ENCODE results near the gene SPECC1. TPM values are rescaled to one million over a fixed set of nuclear protein-coding genes. Genes with fewer than 3 reads are reported as not detected.

Gene SPECC1
- total and polyA plus RNA-seq, 10 of the 15 experiments (the other 5 are each of a cell fraction or from before 2014, with no cell fraction given), result 6.4 to 40.6 (median 23.9) TPM

DNA sequence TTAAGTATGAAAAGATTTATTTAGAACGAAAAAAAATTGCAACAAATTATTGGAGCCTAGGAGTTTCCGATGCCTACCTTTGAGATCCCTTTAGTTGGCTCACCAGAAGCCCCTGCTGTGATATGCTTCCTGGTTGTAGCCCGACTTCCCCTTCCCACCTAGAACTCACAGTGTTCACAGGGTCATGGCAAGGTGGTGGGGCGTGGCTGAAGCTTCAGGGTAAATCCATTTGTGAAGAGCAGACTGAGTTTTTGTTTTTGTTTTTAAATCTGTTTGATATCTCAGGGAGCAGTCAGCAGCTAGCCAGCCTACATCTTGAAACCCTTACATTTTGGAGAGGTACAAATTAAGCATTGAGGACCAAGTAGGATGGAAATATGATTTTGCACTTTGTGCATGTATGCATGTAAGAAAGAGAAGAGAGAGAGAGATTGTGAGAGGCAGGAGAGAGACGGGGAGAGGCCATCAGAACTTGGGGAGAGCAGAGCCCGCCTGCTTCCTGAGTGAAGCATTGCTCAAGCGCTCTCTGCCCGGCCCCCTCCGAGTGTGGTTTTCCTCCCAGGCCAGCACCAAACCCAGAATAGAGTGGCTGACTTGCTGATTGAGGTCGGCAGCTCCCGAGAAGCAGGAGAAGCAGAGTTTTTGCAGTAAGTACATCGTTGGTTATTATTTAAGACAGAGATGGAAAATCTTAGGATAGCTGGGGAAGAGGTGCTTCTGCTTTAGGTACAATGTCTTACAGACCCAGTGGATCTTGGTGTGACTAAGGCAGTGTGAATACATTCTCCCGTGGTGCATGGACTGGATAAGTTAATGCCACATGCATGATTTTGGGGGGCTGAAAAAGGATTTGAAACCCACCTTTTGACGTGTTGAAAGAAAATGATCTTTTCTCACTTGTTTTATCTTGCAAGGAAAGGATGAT lies 64.2 kb downstream of the SPECC1 start:
- peak; percentile 75 for ATAC-seq
- H3K27ac ChIP-seq (ENCODE audit: control insufficient read depth, insufficient read depth), result peak overlapping the region; percentile 61
- CTCF ChIA-PET, result no interaction called here

GRCh38 chr17:20074001-20074400 lies 64.8 kb downstream of the SPECC1 start:
- Histone ChIP-seq H2AFZ (ENCODE audit: control insufficient read depth, low read depth, low read length) (peak overlapping the region; percentile 93), H3K9me3 (replicated peaks; ENCODE audit: control insufficient read depth, insufficient read depth, low read length) (no peaks in the 10 kb centered on the region), H3K36me3 (ENCODE audit: control insufficient read depth in 2 of 2, insufficient read depth in 2 of 2, low read length in 1 of 2) (no peaks in the 10 kb centered on the region), H3K4me3 (peak overlapping the region; percentile 62), H3K9ac (ENCODE audit: control insufficient read depth, insufficient read depth, low read length) (peak overlapping the region; percentile 63), H3K4me2 (ENCODE audit: control insufficient read depth, insufficient read depth) (peak overlapping the region; percentile 95), H3K79me2 (ENCODE audit: control insufficient read depth, insufficient read depth, low read length) (peaks cover 7% of the 10 kb centered on the region), H4K20me1 (ENCODE audit: control insufficient read depth, insufficient read depth) (no peaks in the 10 kb centered on the region), H3K4me1 (ENCODE audit: control insufficient read depth, insufficient read depth, low read length) (peaks cover 21% of the 10 kb centered on the region), H3K27me3 (replicated peaks in 1 of 2; ENCODE audit: control insufficient read depth in 2 of 2, insufficient read depth in 2 of 2, low read length in 1 of 2) (no peaks in the 10 kb centered on the region), H3K27ac (ENCODE audit: control insufficient read depth, insufficient read depth) (peak overlapping the region; percentile 61; the same call in 1 of the 2 replicates)
- peak; percentile 38; the same call in 1 of the 3 replicates for ATAC-seq
- FAIRE-seq, result no peak
- no peak for DNase-seq (ENCODE audit: low read depth, low spot score)
- POLR2A ChIA-PET, result no interaction called here
- 14% methylated on average over 7 of the region's 7 CpGs for WGBS (ENCODE audit: insufficient coverage, insufficient replicate concordance, low lambda C conversion rate, missing lambda C conversion rate)
- RAD21 ChIA-PET (ENCODE audit: unreplicated experiment), result no interaction called here
- no TSS peak for BruUV-seq (replicated peaks)
- in situ Hi-C loops (cut with MboI) (no loop called here), intact Hi-C loops (cut with micrococcal nuclease; ENCODE audit: unreplicated experiment) (no loop called here)
- SMC1A ChIA-PET (ENCODE audit: uncharacterized antibody, unreplicated experiment), result interaction anchor here (0.8 kb wide), 1 partner anchor 10 kb away, joined by 3 read pairs; no protein-coding TSS in a partner anchor
- CTCF ChIA-PET, result no interaction called here
- TF ChIP-seq IRF3 (IDR thresholded peaks at IDR 0.05) (no peak), POLR2AphosphoS5 (IDR thresholded peaks at IDR 0.05; ENCODE audit: low read length) (no peak), MYC (IDR thresholded peaks at IDR 0.05; ENCODE audit: insufficient read depth, insufficient read length, insufficient replicate concordance, low read length, severe bottlenecking) (no peak), EGR1 (IDR thresholded peaks at IDR 0.05; ENCODE audit: borderline replicate concordance in 1 of 2, low read depth in 2 of 2, low read length in 2 of 2) (no peak), HDGF (IDR thresholded peaks at IDR 0.05) (no peak), NFIC (IDR thresholded peaks at IDR 0.05; ENCODE audit: low read depth, low read length) (no peak), ZNF622 (IDR thresholded peaks at IDR 0.05) (no peak)
- TF ChIP-seq, protein P1, sequence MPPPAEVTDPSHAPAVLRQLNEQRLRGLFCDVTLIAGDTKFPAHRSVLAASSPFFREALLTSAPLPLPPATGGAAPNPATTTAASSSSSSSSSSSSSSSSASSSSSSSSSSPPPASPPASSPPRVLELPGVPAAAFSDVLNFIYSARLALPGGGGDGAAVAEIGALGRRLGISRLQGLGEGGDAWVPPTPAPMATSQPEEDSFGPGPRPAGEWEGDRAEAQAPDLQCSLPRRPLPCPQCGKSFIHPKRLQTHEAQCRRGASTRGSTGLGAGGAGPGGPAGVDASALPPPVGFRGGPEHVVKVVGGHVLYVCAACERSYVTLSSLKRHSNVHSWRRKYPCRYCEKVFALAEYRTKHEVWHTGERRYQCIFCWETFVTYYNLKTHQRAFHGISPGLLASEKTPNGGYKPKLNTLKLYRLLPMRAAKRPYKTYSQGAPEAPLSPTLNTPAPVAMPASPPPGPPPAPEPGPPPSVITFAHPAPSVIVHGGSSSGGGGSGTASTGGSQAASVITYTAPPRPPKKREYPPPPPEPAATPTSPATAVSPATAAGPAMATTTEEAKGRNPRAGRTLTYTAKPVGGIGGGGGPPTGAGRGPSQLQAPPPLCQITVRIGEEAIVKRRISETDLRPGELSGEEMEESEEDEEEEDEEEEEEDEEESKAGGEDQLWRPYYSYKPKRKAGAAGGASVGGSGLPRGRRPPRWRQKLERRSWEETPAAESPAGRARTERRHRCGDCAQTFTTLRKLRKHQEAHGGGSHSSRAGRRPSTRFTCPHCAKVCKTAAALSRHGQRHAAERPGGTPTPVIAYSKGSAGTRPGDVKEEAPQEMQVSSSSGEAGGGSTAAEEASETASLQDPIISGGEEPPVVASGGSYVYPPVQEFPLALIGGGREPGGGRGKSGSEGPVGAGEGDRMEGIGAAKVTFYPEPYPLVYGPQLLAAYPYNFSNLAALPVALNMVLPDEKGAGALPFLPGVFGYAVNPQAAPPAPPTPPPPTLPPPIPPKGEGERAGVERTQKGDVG (CRISPR knock-in tag; IDR thresholded peaks at IDR 0.05), result no peak

More for the DNA sequence above, 64.2 kb downstream of the SPECC1 start:
- Histone ChIP-seq H3K36me3 (ENCODE audit: control insufficient read depth in 2 of 2, insufficient read depth in 2 of 2, low read length in 1 of 2) (no peaks in the 10 kb centered on the region), H3K9ac (ENCODE audit: control insufficient read depth, insufficient read depth, low read length) (peak overlapping the region; percentile 63), H3K4me3 (peak overlapping the region; percentile 62), H2AFZ (ENCODE audit: control insufficient read depth, low read depth, low read length) (peak overlapping the region; percentile 93), H4K20me1 (ENCODE audit: control insufficient read depth, insufficient read depth) (no peaks in the 10 kb centered on the region), H3K4me1 (ENCODE audit: control insufficient read depth, insufficient read depth, low read length) (peaks cover 21% of the 10 kb centered on the region), H3K27me3 (replicated peaks in 1 of 2; ENCODE audit: control insufficient read depth in 2 of 2, insufficient read depth in 2 of 2, low read length in 1 of 2) (no peaks in the 10 kb centered on the region), H3K9me3 (replicated peaks; ENCODE audit: control insufficient read depth, insufficient read depth, low read length) (no peaks in the 10 kb centered on the region), H3K79me2 (ENCODE audit: control insufficient read depth, insufficient read depth, low read length) (peaks cover 7% of the 10 kb centered on the region), H3K4me2 (ENCODE audit: control insufficient read depth, insufficient read depth) (peak overlapping the region; percentile 95)
- TF ChIP-seq POLR2A (IDR thresholded peaks at IDR 0.05; ENCODE audit: low read depth, low read length), result 0 out of 2 replicates have a peak, but pooled peaks have one; percentile 17
- TF ChIP-seq RUNX3 (IDR thresholded peaks at IDR 0.05; ENCODE audit: low read length), result peak; percentile 60; the same call in 1 of the 2 replicates
- no peak for TF ChIP-seq POLR2AphosphoS2 (IDR thresholded peaks at IDR 0.05; ENCODE audit: low read depth, low read length)
- TF ChIP-seq SPI1 (IDR thresholded peaks at IDR 0.05; ENCODE audit: borderline replicate concordance, insufficient read depth, low read depth, low read length), result peak; percentile 58; the same call in 1 of the 2 replicates
- TF ChIP-seq SMAD5 (IDR thresholded peaks at IDR 0.05; ENCODE audit: low read depth), result 0 out of 2 replicates have a peak, but pooled peaks have one; percentile 41
- WGBS (ENCODE audit: insufficient coverage, insufficient replicate concordance, low lambda C conversion rate, missing lambda C conversion rate), result 3% methylated on average over 14 of the region's 14 CpGs
- DNase-seq (ENCODE audit: low read depth, low spot score) (no peak), FAIRE-seq (peak; percentile 70)
- BruUV-seq (replicated peaks), result no TSS peak
- ChIA-PET RAD21 (ENCODE audit: unreplicated experiment) (interaction anchor here (0.8 kb wide), 1 partner anchor 80 kb away, joined by 3 read pairs; no protein-coding TSS in a partner anchor), SMC1A (ENCODE audit: uncharacterized antibody, unreplicated experiment) (no interaction called here), POLR2A (no interaction called here)
- intact Hi-C loops (cut with micrococcal nuclease; ENCODE audit: unreplicated experiment) (no loop called here), in situ Hi-C loops (cut with MboI) (no loop called here)
